ENCODE results near the gene APOBEC3A.
A peak's percentile ranks its signal among the peaks of the same experiment; 100 is the strongest.
"Not testable (repeated sequence)": the region's sequence is repeated elsewhere in the genome, so short reads cannot be mapped to it uniquely, and the experiment has no call there.

The APOBEC3A gene

GRCh38 chr22:38960673-38961072 is 3.3 kb downstream of the APOBEC3A start:
- not testable (repeated sequence) for DNase-seq

- DNase-seq = not testable (repeated sequence)
These were observed 5.9 kb downstream of the APOBEC3A start for GRCh38 chr22:38963291-38963738.

GRCh38 chr22:38963872-38964271 is 6.5 kb downstream of the APOBEC3A start:
- DNase-seq = no peak

- no peak for DNase-seq
These were observed 6.9 kb downstream of the APOBEC3A start for GRCh38 chr22:38964306-38964705.

- DNase-seq = no peak
These were observed 7.6 kb downstream of the APOBEC3A start for GRCh38 chr22:38964989-38965388.

GRCh38 chr22:38965614-38966379 is 8.4 kb downstream of the APOBEC3A start:
- DNase-seq = no peak

- DNase-seq = no peak
These were observed 8.9 kb downstream of the APOBEC3A start for GRCh38 chr22:38966380-38966702.

- DNase-seq = no peak
These were observed 9.5 kb downstream of the APOBEC3A start for GRCh38 chr22:38966942-38967341.

- DNase-seq = no peak
These were observed 10.3 kb downstream of the APOBEC3A start for GRCh38 chr22:38967451-38968450.

GRCh38 chr22:38968801-38969200 is 11.4 kb downstream of the APOBEC3A start:
- DNase-seq = no peak

- DNase-seq = no peak
These were observed 13.1 kb downstream of the APOBEC3A start for GRCh38 chr22:38970551-38970950.

GRCh38 chr22:38971202-38971601 is 13.8 kb downstream of the APOBEC3A start:
- no peak for DNase-seq

GRCh38 chr22:38971791-38972190 is 14.4 kb downstream of the APOBEC3A start:
- no peak for DNase-seq

- no peak for DNase-seq
These were observed 15.1 kb downstream of the APOBEC3A start for GRCh38 chr22:38972558-38972957.

GRCh38 chr22:38973289-38974169 is 16.1 kb downstream of the APOBEC3A start:
- DNase-seq = peak; percentile 23

GRCh38 chr22:38974170-38974825 is 16.9 kb downstream of the APOBEC3A start:
- DNase-seq = no peak

GRCh38 chr22:38974826-38975175 is 17.4 kb downstream of the APOBEC3A start:
- DNase-seq = no peak

GRCh38 chr22:38977289-38977688 is 19.9 kb downstream of the APOBEC3A start:
- not testable (repeated sequence) for DNase-seq

- not testable (repeated sequence) for DNase-seq
These were observed 23.2 kb downstream of the APOBEC3A start for GRCh38 chr22:38980587-38980986.

GRCh38 chr22:38981005-38981991 is 23.9 kb downstream of the APOBEC3A start:
- no peak for DNase-seq
